Right kidney (tissue), 9 donors: ENCODE results near the gene SLAMF7.
"Not testable (repeated sequence)": the region's sequence is repeated elsewhere in the genome, so short reads cannot be mapped to it uniquely, and the experiment has no call there.

Experiments used
- DNase-seq: peaks from one replicate; pipeline ENCODE4 v3.0.0-alpha.2; 2016
- long read RNA-seq, 8 donors: transcript quantifications; one replicate each; lab custom pipeline, GENCODE V29; 2026

The SLAMF7 gene, protein sequence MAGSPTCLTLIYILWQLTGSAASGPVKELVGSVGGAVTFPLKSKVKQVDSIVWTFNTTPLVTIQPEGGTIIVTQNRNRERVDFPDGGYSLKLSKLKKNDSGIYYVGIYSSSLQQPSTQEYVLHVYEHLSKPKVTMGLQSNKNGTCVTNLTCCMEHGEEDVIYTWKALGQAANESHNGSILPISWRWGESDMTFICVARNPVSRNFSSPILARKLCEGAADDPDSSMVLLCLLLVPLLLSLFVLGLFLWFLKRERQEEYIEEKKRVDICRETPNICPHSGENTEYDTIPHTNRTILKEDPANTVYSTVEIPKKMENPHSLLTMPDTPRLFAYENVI
- long read RNA-seq, donor 1: 0 reads
- long read RNA-seq, donor 2: 0 reads
- long read RNA-seq, donor 3: 0 reads
- long read RNA-seq, donor 4: 0 reads
- long read RNA-seq, donor 5: 0 reads
- long read RNA-seq, donor 6: 0 reads
- long read RNA-seq, donor 7, partial matches to known transcripts: 0 of 1 reads
- long read RNA-seq, donor 7, other reads (novel, unspliced or antisense): 0 of 1 reads
- long read RNA-seq, donor 8: 0 reads

- no peak for DNase-seq
These were observed at the start of gene SLAMF7 for GRCh38 chr1:160739098-160739511. Gene SLAMF7 (plus strand): TSS chr1:160739247. CDS start chr1:160739302, 55 bp downstream.

- DNase-seq: not testable (repeated sequence)
These were observed 46.7 kb upstream of the SLAMF7 start for GRCh38 chr1:160692390-160692789.

- DNase-seq: no peak
These were observed 36.9 kb upstream of the SLAMF7 start for GRCh38 chr1:160702100-160702499.

GRCh38 chr1:160704250-160704649, 34.8 kb upstream of the SLAMF7 start:
- no peak for DNase-seq

DNA sequence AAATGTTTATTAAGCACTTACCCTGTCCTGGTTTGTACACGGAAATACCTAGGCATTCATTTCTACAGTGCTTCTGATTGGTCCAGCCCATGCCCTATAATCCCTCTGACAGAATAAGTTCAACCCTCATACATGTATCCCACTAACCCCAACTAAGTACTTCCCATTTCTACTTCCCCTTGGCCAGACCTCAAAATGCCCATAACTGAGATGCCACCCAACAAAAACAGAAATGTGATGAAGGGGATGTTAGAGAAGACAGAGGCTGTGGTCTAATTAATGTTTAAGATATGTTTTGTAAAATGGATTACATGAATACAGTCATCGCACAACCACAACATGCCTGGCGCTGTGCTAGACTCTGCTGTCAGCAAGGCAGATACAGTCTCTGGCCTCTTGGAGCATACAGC, 33.8 kb upstream of the SLAMF7 start:
- not testable (repeated sequence) for DNase-seq

- no peak for DNase-seq
These were observed 33.3 kb upstream of the SLAMF7 start for GRCh38 chr1:160705742-160706141.

DNA sequence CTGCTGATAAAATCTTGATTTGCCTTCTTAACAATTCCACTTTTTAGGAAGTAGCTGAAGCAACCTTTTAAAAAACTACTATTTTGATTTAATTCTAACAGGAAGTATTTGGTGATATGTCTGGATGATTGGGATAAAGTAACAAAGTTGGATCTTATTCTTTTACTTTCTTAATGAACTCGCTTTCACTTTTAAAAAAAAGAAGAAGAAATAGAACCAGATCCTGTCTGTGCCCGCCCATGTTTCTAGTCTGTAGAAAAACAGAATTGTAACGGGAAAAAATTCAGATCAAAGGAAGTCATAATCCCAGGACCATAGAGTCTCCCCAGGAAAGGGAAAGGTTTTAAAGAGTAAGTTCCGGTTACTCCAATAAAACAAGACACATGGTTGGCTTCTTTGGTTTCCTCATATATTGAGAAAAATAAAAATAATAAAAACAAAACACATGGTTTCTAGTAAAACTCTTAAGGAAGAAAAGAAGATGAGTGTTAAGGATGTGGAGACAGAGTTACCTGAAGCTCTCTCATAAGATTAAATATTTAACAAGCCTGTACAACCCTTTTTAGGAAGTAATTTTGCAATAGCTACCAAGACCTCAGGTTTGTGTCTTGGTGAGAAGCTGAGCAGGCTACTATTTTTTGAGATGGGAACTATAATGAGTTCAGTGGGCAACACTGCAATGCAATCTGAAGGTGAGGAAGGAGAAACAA, 32.4 kb upstream of the SLAMF7 start:
- no peak for DNase-seq

DNA sequence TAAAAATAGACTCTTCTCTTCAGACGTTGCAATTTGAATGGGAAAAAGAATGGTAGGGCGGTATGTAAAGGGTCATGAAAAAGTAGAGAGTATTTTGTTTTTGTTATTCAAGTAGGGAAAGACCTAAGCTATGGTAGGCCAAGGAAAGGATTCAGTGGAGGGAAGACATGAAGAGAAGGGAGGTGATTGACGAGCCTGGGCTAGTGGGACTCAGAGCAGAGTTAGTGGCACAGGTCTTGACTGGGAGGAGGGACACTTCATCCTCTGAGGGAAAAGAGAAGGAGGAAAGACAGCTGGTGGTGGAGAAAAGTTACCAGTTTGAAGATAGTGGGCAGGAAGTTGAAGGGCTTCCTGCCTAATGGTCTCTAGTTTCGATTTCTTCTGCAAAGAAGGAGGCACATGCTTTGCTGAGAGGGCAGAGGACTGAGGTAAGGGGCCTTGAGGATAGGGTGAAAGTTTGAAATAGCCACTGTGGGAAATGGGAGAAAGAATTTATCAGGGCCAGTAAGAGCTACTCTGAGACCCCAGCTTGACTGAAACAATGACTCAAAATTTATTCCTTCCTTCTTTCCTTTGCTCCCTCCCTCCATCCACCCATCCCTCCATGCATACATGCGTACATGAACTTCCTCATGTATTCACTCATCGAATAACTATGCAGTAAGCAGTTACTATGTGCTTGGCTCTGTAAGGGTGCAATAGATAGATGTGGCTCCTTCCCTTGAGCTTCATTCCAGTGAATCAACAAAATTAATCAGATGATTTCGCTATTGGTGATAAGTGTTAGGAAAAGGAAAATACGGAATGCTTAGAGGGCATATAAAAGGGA, 31.6 kb upstream of the SLAMF7 start:
- DNase-seq: no peak

- DNase-seq: no peak
These were observed 30.9 kb upstream of the SLAMF7 start for GRCh38 chr1:160708118-160708517.

- no peak for DNase-seq
These were observed 30.2 kb upstream of the SLAMF7 start for GRCh38 chr1:160708801-160709200.

DNA sequence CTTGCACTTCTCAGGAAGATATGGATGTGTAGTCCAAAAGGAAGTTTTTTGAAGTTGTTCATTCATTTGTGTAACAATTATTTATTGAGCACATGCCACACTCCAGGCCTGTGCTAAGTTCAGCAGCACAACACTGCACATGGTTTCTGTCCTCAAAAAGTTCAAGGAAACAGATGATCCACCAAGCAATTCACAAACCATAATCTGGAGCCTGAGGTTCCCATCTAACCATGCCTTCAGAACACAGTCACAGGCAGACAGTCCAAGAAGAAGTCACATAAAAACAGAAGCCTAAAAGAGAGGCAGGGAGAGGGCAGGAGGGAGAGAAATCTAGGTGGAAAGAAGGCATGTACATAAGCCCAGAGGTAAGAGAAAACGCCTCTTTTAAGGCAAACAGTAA, 29.3 kb upstream of the SLAMF7 start:
- no peak for DNase-seq

- DNase-seq: no peak
These were observed 28.4 kb upstream of the SLAMF7 start for GRCh38 chr1:160710517-160711252.

GRCh38 chr1:160711276-160711601, 27.8 kb upstream of the SLAMF7 start:
- DNase-seq: no peak

GRCh38 chr1:160711602-160712311, 27.3 kb upstream of the SLAMF7 start, which contains the start of gene CD48:
Gene CD48 (minus strand): TSS chr1:160711822. CDS start chr1:160711763, 59 bp downstream.
- DNase-seq: no peak

DNA sequence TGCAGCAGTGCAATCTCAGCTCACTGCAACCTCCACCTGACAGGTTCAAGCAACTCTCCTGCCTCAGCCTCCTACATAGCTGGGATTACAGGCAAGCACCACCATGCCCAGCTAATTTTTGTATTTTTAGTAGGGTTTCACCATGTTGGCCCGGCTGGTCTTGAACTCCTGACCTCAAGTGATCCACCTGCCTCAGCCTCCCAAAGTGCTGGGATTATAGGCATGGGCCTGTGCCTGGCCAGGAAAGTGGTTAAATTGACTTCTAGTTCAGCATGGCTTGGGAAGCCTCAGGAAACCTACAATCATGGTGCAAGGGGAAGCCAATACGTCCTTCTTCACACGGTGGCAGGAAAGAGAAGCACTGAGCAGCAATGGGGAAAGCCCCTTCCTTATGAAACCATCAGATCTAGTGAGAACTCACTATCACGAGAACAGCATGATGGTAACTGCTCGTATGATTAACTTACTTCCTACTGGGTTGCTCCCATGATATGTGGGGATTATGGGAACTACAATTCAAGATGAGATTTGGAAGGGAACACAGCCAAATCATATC, 26.4 kb upstream of the SLAMF7 start:
- DNase-seq: not testable (repeated sequence)

DNA sequence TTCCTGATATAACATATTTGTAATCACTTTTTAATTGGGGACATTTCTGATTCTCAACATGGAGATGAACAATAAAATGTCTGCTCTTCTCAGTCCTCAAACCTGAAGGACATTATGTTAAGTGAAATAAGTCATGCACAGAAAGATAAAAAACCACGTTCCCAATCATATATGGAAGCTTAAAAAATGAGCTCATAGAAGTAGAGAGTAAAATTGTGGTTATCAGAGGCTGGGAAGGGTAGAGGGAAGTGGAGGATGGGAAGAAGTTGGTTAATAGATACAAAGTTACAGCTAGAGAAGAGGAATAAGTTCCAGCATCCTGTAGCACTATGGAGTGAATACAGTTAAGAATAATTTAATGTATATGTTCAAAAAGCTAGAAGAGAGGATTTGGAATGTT, 25.9 kb upstream of the SLAMF7 start:
- no peak for DNase-seq

GRCh38 chr1:160714034-160714648, 24.9 kb upstream of the SLAMF7 start:
- DNase-seq: not testable (repeated sequence)

GRCh38 chr1:160716013-160716412, 23.0 kb upstream of the SLAMF7 start:
- DNase-seq: no peak

DNA sequence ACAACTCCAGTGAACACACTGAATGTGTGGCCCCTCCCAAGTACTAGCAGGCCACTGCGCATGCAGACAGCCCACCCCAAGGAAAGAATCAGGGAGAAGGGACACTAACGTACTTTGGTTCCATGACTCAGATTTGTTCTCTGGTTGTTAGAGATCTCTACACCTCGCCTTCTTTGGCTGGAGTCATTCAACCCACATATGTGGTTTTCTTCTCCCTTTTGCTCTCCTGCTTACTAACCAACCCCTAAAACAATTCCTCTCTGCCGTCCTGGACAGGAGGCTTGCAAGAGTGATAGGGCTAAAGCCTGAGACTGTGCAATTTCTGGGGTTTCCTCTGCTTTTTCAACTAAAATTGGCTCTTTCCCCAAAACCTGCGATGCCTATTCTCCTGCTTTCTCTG, 21.7 kb upstream of the SLAMF7 start:
- DNase-seq: no peak

DNA sequence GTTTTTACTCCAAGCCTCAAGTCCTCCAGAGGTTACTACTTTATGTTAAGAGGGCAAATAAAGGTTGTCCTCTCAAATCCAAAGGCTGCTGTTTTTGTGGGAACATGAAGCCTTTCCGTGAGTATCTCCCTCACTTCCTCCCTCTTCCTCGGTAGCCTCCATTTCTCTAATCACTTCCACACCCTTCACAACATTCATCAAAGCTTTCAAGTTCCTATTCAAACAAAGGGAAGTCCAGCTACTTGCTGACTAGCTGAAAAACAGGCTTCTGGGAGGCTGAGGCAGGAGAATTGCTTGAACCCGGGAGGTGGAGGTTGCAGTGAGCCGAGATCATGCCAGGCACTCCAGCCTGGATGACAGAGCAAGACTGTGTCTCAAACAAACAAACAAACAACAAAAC, 20.8 kb upstream of the SLAMF7 start:
- no peak for DNase-seq
